GM06990 (cell line): Measurements from ENCODE around the gene SNX30.

Source experiments
- DNase-seq: peaks from one replicate; pipeline ENCODE4 v3.0.0-alpha.2; 2011; ENCODE audit not compliant: insufficient read length; ENCODE audit errors: extremely low read depth
- H3K27me3 ChIP-seq: replicated peaks from 2 replicates; pipeline ENCODE4 v1.6.0; 2011; ENCODE audit warnings: low read length; ENCODE audit not compliant: control insufficient read depth, insufficient read depth
- H3K36me3 ChIP-seq: 2 replicates; pipeline ENCODE4 v1.5.1; 2011; ENCODE audit warnings: low read length; ENCODE audit not compliant: control insufficient read depth, insufficient read depth
- H3K4me3 ChIP-seq: replicated peaks from 2 replicates; pipeline ENCODE4 v1.5.1; 2011; ENCODE audit warnings: low read depth, mild to moderate bottlenecking, control low read depth, low read length
- CTCF ChIP-seq: IDR thresholded peaks from 2 replicates; pipeline ENCODE4 v1.5.1; 2011; ENCODE audit warnings: low read length, control low read depth, mild to moderate bottlenecking, inconsistent platforms; ENCODE audit not compliant: insufficient read depth, poor library complexity, severe bottlenecking

The SNX30 gene

GRCh38 chr9:112900488-112900887 is 149.9 kb downstream of the SNX30 start:
- TF ChIP-seq CTCF = no peak
- Histone ChIP-seq H3K36me3 (no peaks in the 10 kb centered on the region), H3K27me3 (no peaks in the 10 kb centered on the region), H3K4me3 (no peak overlapping the region)
- no peak for DNase-seq

GRCh38 chr9:112900901-112901300 is 150.3 kb downstream of the SNX30 start:
- Histone ChIP-seq H3K27me3 (no peaks in the 10 kb centered on the region), H3K4me3 (no peak overlapping the region), H3K36me3 (no peaks in the 10 kb centered on the region)
- DNase-seq = no peak
- no peak for TF ChIP-seq CTCF

GRCh38 chr9:112905084-112905483 is 154.5 kb downstream of the SNX30 start:
- Histone ChIP-seq H3K36me3 (no peaks in the 10 kb centered on the region), H3K4me3 (no peak overlapping the region), H3K27me3 (no peaks in the 10 kb centered on the region; the same call in none of the 2 replicates)
- no peak for DNase-seq
- TF ChIP-seq CTCF = no peak

- H3K36me3 ChIP-seq = no peaks in the 10 kb centered on the region
- no peak overlapping the region for H3K4me3 ChIP-seq
- DNase-seq = no peak
- no peaks in the 10 kb centered on the region; the same call in none of the 2 replicates for H3K27me3 ChIP-seq
- TF ChIP-seq CTCF = no peak
Observed at GRCh38 chr9:112911736-112912135, 161.2 kb downstream of the SNX30 start.

- TF ChIP-seq CTCF = no peak
- no peaks in the 10 kb centered on the region; the same call in 1 of the 2 replicates for H3K27me3 ChIP-seq
Observed at GRCh38 chr9:112912636-112913035, 162.1 kb downstream of the SNX30 start.

GRCh38 chr9:112913326-112913725 is 162.8 kb downstream of the SNX30 start:
- no peak for DNase-seq
- TF ChIP-seq CTCF = no peak
- Histone ChIP-seq H3K4me3 (no peak overlapping the region), H3K36me3 (no peaks in the 10 kb centered on the region), H3K27me3 (no peaks in the 10 kb centered on the region; the same call in 1 of the 2 replicates)

More at GRCh38 chr9:112912636-112913035, 162.1 kb downstream of the SNX30 start:
- H3K4me3 ChIP-seq = no peak overlapping the region
- DNase-seq = no peak
- no peaks in the 10 kb centered on the region for H3K36me3 ChIP-seq
